HUES6 (cell line): ENCODE measurements around the gene TLE6.

Experiments
- H3K27ac ChIP-seq: 2 replicates; pipeline ENCODE4 v1.7.0; 2013; ENCODE audit warnings: low read depth, mild to moderate bottlenecking, low read length, inconsistent platforms
- H3K27me3 ChIP-seq: 2 replicates; pipeline ENCODE4 v1.6.1; 2013; ENCODE audit warnings: low read length; ENCODE audit not compliant: control insufficient read depth, insufficient read depth
- H3K36me3 ChIP-seq: 2 replicates; pipeline ENCODE4 v1.6.1; 2013; ENCODE audit warnings: low read length; ENCODE audit not compliant: control insufficient read depth, insufficient read depth
- H3K4me1 ChIP-seq: 2 replicates; pipeline ENCODE4 v1.6.1; 2013; ENCODE audit warnings: low read length; ENCODE audit not compliant: control insufficient read depth, insufficient read depth
- H3K4me3 ChIP-seq: 2 replicates; pipeline ENCODE4 v1.5.1; 2013; ENCODE audit warnings: low read depth, low read length
- H3K9ac ChIP-seq: one replicate; pipeline ENCODE4 v1.6.1; 2013; ENCODE audit warnings: mild to moderate bottlenecking, low read length
- H3K9me3 ChIP-seq: 2 replicates; pipeline ENCODE4 v1.6.1; 2013; ENCODE audit warnings: low read depth, low read length; ENCODE audit not compliant: control insufficient read depth, insufficient read depth

Gene TLE6

DNA sequence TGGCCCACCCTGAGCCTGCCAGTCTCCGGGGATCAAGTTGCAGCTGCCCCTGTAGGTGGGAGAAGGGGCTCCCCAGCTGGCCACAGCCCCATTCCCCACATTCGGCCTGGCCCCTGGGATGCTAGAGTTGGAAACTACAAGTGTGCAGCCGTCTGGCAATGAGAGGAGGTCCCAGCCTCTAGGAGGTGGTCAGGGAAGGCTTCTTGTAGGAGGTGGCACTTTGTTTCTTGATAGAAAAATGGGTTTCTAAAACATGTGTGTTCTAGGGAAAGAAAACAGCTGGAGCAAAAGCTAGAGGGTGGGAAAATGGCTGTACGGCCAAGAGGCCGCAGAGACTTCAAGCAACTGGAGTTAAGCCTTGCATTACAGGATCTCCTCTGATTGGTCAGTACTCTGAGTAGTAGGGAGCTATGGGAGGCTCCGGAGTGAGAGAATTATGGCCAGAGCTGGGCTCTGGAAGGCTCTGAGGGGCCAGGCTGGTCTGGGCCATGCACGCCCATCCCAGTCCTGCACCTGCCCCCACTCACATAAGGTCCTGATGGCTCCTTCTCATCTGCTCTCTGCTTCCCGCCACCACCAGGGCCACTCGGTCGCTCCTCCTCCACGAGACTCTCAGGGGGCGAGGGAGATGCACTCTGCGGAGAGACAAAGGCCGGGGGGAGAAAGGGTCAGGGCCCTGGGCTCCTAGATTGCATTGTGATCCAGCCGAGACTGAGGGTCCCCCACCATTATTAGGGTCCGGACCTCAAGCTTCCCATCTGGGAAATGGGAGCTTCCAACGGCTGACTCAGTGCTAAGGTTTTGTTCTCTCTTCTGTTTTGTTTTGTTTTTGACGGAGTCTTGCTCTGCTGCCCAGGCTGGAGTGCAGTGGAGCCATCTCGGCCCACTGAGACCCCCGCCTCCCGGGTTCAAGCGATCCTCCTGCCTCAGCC, 38.0 kb downstream of the TLE6 start:
- no peaks in the 10 kb centered on the region for H3K36me3 ChIP-seq
- no peak overlapping the region for H3K9ac ChIP-seq
- peaks cover 14% of the 10 kb centered on the region; the same call in 1 of the 2 replicates for H3K27me3 ChIP-seq
- no peaks in the 10 kb centered on the region for H3K9me3 ChIP-seq
- no peak overlapping the region for H3K27ac ChIP-seq
- no peak overlapping the region for H3K4me3 ChIP-seq
- peaks cover 9% of the 10 kb centered on the region; the same call in 1 of the 2 replicates for H3K4me1 ChIP-seq

DNA sequence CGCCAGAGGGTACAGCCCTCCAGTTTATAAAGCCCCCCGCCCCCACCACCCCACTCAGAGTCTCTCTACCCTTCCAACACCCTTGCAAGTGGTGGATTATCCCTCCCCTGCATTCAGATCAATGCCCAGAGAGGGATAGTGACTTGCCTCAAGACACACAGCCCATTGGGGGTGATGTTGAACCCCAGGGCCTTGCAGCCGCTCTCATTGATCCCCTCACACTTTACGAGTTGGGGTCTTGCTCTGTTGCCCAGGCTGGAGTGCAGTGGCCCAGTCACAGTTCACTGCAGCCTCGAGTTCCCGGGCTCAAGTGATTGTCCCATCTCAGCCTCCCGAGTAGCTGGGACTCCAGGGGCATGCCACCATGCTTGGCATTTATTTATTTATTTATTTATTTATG, 40.6 kb downstream of the TLE6 start:
- H3K36me3 ChIP-seq, result no peaks in the 10 kb centered on the region
- no peak overlapping the region for H3K4me3 ChIP-seq
- H3K9me3 ChIP-seq, result no peaks in the 10 kb centered on the region
- no peak overlapping the region for H3K27ac ChIP-seq
- no peak overlapping the region for H3K9ac ChIP-seq
- H3K4me1 ChIP-seq, result 0 out of 2 replicates have a peak, but pooled peaks cover 3% of the 10 kb centered on the region
- H3K27me3 ChIP-seq, result peaks cover 6% of the 10 kb centered on the region; the same call in 1 of the 2 replicates

DNA sequence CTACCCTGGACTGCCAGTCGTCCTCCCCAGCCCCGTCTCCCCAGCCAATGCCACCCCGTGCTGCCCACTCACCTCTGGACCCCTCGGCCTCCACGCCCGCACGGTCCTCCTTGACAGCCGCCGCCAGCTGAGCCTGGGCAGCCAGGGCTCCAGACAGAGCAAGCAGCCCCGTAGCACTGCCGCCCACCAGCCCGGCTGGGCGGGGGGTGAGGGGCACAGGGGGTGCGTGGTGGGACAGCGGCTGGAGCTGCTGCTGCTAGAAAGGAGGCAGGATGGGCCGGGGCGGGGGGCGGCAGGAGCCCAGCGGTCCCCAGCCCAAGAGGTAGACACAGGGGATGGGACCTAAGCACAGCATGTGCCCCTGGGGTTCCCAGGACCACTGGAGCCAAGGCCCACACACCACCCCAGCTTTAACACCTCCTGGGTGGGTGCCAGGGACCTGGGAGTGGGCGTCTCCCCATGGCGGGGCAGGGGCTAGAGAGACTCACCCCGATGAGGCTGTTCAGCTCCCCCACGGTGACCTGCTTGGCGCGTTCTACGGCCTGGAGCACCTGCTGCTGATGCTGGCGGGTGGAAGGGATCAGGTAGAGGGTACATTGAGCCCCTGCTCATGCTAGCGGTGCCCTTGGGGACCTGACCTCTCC, 42.0 kb downstream of the TLE6 start:
- Histone ChIP-seq H3K4me3 (no peak overlapping the region), H3K27me3 (peaks cover 19% of the 10 kb centered on the region), H3K27ac (no peak overlapping the region), H3K9me3 (no peaks in the 10 kb centered on the region), H3K4me1 (no peaks in the 10 kb centered on the region), H3K36me3 (no peaks in the 10 kb centered on the region), H3K9ac (no peak overlapping the region)

DNA sequence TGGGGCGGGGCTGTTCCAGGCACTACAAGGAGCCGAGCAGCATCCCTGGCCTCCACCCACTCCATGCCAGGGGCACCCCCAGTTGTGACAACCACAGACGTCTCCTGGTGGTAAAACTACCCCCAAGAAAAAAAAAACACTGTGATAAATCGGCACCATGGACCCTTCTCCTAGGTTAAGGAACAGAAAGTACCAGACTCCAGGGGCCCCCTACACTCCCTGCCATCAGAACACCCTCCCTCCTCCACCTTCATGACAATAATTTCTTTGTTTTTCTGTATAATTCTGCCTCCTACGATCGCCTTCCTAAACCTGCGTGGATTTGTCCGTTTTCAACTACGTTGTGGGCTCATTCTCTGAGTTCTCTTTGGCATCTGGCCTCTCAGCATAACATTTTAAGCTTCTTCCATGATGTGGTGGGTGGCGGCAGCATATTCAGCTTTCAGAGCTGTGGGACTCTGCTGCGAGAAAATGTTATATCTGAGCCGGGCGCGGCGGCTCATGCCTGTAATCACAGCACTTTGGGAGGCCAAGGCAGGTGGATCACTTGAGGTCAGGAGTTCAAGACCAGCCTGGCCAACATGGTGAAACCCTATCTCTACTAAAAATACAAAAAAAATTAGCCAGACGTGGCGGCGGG, 43.1 kb downstream of the TLE6 start:
- Histone ChIP-seq H3K4me1 (peaks cover 8% of the 10 kb centered on the region), H3K4me3 (no peak overlapping the region), H3K9me3 (no peaks in the 10 kb centered on the region), H3K9ac (no peak overlapping the region), H3K27me3 (peaks cover 30% of the 10 kb centered on the region), H3K27ac (no peak overlapping the region), H3K36me3 (no peaks in the 10 kb centered on the region)

DNA sequence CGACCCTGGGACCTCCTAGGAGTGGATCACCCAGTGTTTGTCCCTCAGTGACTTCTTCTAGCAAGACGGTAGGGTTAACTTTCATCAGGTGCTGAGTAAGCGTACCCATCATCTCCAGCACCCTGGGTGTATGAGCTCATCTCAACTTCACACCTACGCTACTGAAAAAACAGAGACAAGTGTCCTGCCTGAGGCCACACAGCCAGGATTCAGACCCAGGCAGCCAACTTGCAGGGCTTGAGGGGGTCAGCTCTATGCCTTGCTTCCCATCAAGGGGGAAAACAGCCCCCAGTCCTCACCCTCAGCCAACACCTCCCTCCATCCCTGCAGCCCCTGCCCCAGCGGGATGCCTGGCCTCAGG, 47.1 kb downstream of the TLE6 start:
- Histone ChIP-seq H3K4me3 (peak overlapping the region; percentile 43; the same call in 1 of the 2 replicates), H3K4me1 (peaks cover 16% of the 10 kb centered on the region), H3K27ac (no peak overlapping the region)

DNA sequence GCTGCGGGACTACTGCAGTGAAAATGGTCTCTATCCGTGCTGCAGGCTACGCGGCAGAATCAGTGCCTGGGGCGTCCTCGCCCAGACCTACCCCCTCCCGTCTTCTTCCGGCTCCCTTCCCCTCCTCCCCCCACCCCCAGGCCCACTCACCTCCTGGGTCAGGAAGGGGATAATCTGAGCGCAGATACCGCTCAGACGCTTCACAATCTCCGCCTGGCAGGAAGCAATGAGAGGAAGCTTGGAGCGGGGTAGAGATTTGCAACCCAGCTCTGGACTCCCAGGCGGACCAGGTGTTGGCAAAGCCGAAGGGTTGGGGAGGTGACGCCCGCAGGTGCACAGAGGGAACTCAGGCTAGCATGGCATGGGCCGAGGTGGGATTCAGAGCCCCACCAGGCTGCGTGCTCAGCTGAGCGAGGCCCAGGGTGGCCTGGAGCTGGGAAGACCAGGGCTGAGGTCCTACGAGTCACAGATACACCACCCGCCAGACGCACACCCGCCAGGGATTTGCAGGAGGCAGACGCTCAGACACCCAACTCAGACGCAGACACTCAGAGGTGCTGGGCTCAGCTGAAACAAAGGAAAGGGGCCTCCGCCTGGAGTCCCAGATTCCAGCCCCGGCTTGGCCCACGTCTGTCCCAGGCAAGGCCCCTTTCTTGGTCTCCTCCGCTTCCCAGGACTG, 47.6 kb downstream of the TLE6 start:
- Histone ChIP-seq H3K27me3 (peaks cover 66% of the 10 kb centered on the region), H3K9ac (no peak overlapping the region), H3K4me3 (peak overlapping the region; percentile 43), H3K4me1 (peaks cover 16% of the 10 kb centered on the region), H3K27ac (no peak overlapping the region), H3K9me3 (no peaks in the 10 kb centered on the region), H3K36me3 (no peaks in the 10 kb centered on the region)

More for the DNA sequence above, 47.1 kb downstream of the TLE6 start:
- Histone ChIP-seq H3K9me3 (no peaks in the 10 kb centered on the region), H3K27me3 (peaks cover 65% of the 10 kb centered on the region), H3K9ac (no peak overlapping the region), H3K36me3 (no peaks in the 10 kb centered on the region)

DNA sequence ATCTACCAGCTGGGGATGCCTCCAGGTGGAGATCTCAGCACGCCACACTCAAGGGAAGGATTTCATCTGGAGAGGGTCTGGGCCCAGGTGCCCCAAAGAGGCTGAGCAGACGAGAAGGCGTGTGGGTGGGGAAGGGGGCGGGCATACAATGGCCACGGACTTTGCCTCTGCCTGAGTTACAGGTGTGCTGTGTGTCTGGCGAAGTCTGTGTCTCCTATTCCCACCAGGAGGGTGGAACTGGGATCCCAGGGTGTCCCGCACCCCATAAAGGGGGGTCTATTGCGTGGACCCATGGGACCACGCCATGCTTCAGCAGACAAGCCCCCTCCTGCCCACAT, 48.2 kb downstream of the TLE6 start:
- Histone ChIP-seq H3K27ac (no peak overlapping the region), H3K4me3 (peak overlapping the region; percentile 43)

DNA sequence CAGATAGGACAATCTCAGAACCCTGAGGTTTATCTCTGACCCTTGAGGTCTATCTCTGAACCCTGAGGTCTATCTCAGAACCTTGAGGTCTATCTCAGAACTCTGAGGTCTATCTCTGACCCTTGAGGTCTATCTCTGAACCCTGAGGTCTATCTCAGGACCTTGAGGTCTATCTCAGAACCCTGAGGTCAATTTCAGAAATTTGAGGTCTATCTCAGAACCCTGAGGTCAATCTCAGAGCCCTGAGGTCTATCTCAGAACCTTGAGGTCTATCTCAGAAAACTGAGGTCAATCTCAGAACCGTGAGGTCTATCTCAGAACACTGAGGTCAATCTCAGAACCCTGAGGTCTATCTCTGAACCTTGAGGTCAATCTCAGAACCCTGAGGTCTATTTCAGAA, 49.4 kb downstream of the TLE6 start:
- Histone ChIP-seq H3K9ac (no peak overlapping the region), H3K4me3 (no peak overlapping the region), H3K36me3 (no peaks in the 10 kb centered on the region), H3K27me3 (peaks cover 84% of the 10 kb centered on the region), H3K9me3 (no peaks in the 10 kb centered on the region), H3K27ac (no peak overlapping the region), H3K4me1 (peaks cover 16% of the 10 kb centered on the region)

More for the DNA sequence above, 48.2 kb downstream of the TLE6 start:
- Histone ChIP-seq H3K36me3 (no peaks in the 10 kb centered on the region), H3K4me1 (peaks cover 16% of the 10 kb centered on the region), H3K27me3 (peaks cover 71% of the 10 kb centered on the region), H3K9ac (no peak overlapping the region), H3K9me3 (no peaks in the 10 kb centered on the region)

DNA sequence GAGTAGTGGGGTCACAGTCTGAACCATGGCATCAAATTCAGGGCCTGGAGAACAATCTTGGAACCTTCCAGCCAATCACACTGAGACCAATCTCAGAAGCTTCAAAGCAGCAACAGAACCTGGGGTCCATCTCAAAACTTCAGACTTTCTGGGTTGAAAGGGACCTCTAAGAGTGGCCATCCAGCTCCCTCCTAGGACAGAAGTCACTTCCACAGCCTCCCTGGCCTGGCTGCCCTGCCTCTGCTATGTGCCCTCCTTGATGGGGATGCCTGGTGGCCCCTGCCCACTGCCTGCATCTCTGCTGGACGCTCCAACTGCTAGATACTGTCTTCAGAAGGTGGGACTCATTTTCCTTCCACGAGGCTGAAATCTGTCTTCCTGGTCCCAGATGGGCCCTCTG, 49.9 kb downstream of the TLE6 start:
- Histone ChIP-seq H3K4me3 (no peak overlapping the region), H3K9ac (no peak overlapping the region), H3K4me1 (peaks cover 16% of the 10 kb centered on the region), H3K9me3 (no peaks in the 10 kb centered on the region), H3K27me3 (peaks cover 89% of the 10 kb centered on the region), H3K36me3 (no peaks in the 10 kb centered on the region), H3K27ac (no peak overlapping the region)

DNA sequence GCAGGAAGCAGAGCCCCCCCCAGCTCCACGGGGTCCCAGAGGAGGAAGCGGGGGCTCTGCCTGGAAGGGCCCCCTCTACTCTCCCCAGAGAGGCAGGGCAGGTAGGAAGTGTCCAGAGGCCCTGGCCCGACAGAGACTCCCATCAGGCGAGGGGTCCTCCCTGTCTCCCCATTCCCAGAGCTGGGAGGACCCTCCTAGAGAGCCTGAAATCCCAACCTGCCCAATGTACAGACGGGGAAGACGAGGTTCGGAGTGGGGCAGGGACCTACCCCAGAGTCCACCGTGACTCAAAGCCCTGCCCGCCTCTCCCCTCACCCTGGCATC, 50.6 kb downstream of the TLE6 start:
- Histone ChIP-seq H3K9ac (no peak overlapping the region), H3K27me3 (peaks cover 96% of the 10 kb centered on the region), H3K9me3 (no peaks in the 10 kb centered on the region), H3K4me3 (peak overlapping the region; percentile 57; the same call in 1 of the 2 replicates), H3K4me1 (peaks cover 16% of the 10 kb centered on the region), H3K27ac (no peak overlapping the region), H3K36me3 (no peaks in the 10 kb centered on the region)
